HEK293T (cell line): ENCODE measurements around the gene CFAP74.

Source experiments
- ARNT ChIP-seq: fragments of 450-650 bp; IDR thresholded peaks from 2 replicates; pipeline ENCODE4 v1.6.1; 2017; ENCODE audit warnings: mild to moderate bottlenecking
- BHLHE40 ChIP-seq: fragments of 450-650 bp; IDR thresholded peaks from 2 replicates; pipeline ENCODE4 v1.6.1; 2016; ENCODE audit warnings: mild to moderate bottlenecking, moderate library complexity, borderline replicate concordance
- CTBP1 ChIP-seq: fragments of 450-650 bp; IDR thresholded peaks from 2 replicates; pipeline ENCODE4 v1.6.1; 2016; ENCODE audit warnings: borderline replicate concordance
- FOXA1 ChIP-seq: fragments of 450-650 bp; IDR thresholded peaks from 2 replicates; pipeline ENCODE4 v1.6.1; 2016; ENCODE audit warnings: mild to moderate bottlenecking
- HDGF ChIP-seq: fragments of 450-650 bp; IDR thresholded peaks from 2 replicates; pipeline ENCODE4 v1.6.1; 2017; ENCODE audit warnings: antibody characterized with exemption, borderline replicate concordance
- SP1 ChIP-seq: fragments of 450-650 bp; IDR thresholded peaks from 2 replicates; pipeline ENCODE4 v1.6.1; 2017
- SUZ12 ChIP-seq: fragments of 450-650 bp; IDR thresholded peaks from 2 replicates; pipeline ENCODE4 v1.6.1; 2016; ENCODE audit warnings: mild to moderate bottlenecking

GRCh38 chr1:1925437-1926345 lies 77.9 kb downstream of the CFAP74 start:
- TF ChIP-seq HDGF, result no peak
- TF ChIP-seq SP1, result no peak
- TF ChIP-seq SUZ12, result no peak
- no peak for TF ChIP-seq BHLHE40
- TF ChIP-seq ARNT, result no peak
- no peak for TF ChIP-seq FOXA1
- TF ChIP-seq CTBP1, result no peak
